ENCODE data around the gene HIVEP3.

The HIVEP3 gene

DNA sequence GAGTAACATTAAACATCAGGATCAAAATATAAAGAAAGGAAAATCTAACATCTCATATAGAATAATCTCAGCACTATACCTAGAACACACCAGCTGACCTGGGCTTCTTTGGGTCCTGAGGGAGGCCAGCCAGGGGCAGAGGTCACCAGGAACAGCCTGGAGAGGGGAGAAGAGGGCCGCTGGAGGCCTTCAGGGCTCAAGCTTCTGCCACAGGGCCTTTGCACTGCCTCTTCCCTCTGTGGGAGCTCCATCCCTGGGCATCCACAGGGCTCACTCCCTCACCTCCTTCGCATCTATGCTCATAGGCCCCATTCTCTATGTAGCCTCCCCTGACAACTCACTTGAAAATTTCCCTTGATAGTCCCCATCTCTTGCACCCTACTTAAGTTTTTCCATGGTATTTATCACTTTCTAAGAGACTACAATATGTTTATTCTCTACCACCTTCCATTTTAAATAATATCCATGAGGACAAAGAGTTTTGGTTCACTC, 73.9 kb downstream of the HIVEP3 start:
- no peak overlapping the region for H3K56ac ChIP-seq (ENCODE audit: low read length)
- H3K18ac ChIP-seq (ENCODE audit: low read length), result no peak overlapping the region
- no peaks in the 10 kb centered on the region for H3K79me1 ChIP-seq (ENCODE audit: low read length)
- H3K4ac ChIP-seq (ENCODE audit: low read depth, low read length), result no peak overlapping the region
- H3K79me2 ChIP-seq (ENCODE audit: control insufficient read depth, insufficient read depth, low read length), result no peaks in the 10 kb centered on the region
- no peak overlapping the region for H3K23ac ChIP-seq (ENCODE audit: low read length)
- H3K4me1 ChIP-seq (ENCODE audit: control insufficient read depth, low read depth, low read length), result peaks cover 4% of the 10 kb centered on the region
- H3K4me2 ChIP-seq (ENCODE audit: low read length), result no peak overlapping the region
- no CpG with 5 or more reads among the region's 2 CpGs for WGBS (ENCODE audit: extremely low coverage, insufficient coverage, low lambda C conversion rate)
- DNase-seq, result no peak
- no peaks in the 10 kb centered on the region for H3K27me3 ChIP-seq (ENCODE audit: insufficient read depth, low read length, poor library complexity)
- no peak overlapping the region for H2AK5ac ChIP-seq (ENCODE audit: low read length)
- no peak overlapping the region for H3K4me3 ChIP-seq (ENCODE audit: low read length)
- H2BK15ac ChIP-seq (replicated peaks; ENCODE audit: low read depth), result no peak overlapping the region
- no peak overlapping the region for H4K5ac ChIP-seq (ENCODE audit: low read length)
- no peak overlapping the region for H3K9ac ChIP-seq (ENCODE audit: low read length)
- H2BK120ac ChIP-seq (ENCODE audit: low read depth, low read length), result no peak overlapping the region
- H4K8ac ChIP-seq (ENCODE audit: low read depth, low read length), result no peak overlapping the region
- no peak overlapping the region for H2BK5ac ChIP-seq (ENCODE audit: low read length)
- no peak overlapping the region for H3K27ac ChIP-seq (ENCODE audit: low read depth, low read length)
- no peaks in the 10 kb centered on the region for H3K36me3 ChIP-seq (ENCODE audit: control insufficient read depth, insufficient read depth, low read length)

DNA sequence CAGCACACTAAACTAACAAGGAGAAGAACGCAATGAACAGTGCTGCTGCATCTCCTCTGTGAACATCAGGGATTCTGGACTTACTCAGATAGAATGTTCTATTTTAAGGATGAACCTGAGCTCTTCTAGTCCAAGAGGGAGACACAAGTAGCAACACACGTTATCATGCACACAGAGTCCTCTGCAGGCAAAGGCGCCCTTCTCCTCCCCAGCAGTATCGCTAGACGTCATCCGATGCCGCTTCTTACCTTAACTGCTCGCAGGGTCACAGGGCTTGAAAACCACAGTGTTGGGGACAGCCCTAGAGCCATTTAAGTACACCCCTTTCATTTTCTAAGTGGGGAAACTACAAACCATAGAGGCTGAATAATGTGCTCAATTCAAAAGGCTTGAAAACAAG, 74.5 kb downstream of the HIVEP3 start:
- H3K9ac ChIP-seq (ENCODE audit: low read length), result no peak overlapping the region
- H2AK5ac ChIP-seq (ENCODE audit: low read length), result no peak overlapping the region
- no peak overlapping the region for H3K4me2 ChIP-seq (ENCODE audit: low read length)
- no peak overlapping the region for H3K4ac ChIP-seq (ENCODE audit: low read depth, low read length)
- H3K27me3 ChIP-seq (ENCODE audit: insufficient read depth, low read length, poor library complexity), result no peaks in the 10 kb centered on the region
- no peaks in the 10 kb centered on the region for H3K79me1 ChIP-seq (ENCODE audit: low read length)
- no peak overlapping the region for H3K18ac ChIP-seq (ENCODE audit: low read length)
- no peak overlapping the region for H2BK120ac ChIP-seq (ENCODE audit: low read depth, low read length)
- no CpG with 5 or more reads among the region's 8 CpGs for WGBS (ENCODE audit: extremely low coverage, insufficient coverage, low lambda C conversion rate)
- H4K8ac ChIP-seq (ENCODE audit: low read depth, low read length), result no peak overlapping the region
- no peak overlapping the region for H2BK15ac ChIP-seq (replicated peaks; ENCODE audit: low read depth)
- no peak overlapping the region for H3K4me3 ChIP-seq (ENCODE audit: low read length)
- no peak overlapping the region for H2BK5ac ChIP-seq (ENCODE audit: low read length)
- H3K27ac ChIP-seq (ENCODE audit: low read depth, low read length), result no peak overlapping the region
- H3K36me3 ChIP-seq (ENCODE audit: control insufficient read depth, insufficient read depth, low read length), result no peaks in the 10 kb centered on the region
- no peak for DNase-seq
- H3K56ac ChIP-seq (ENCODE audit: low read length), result no peak overlapping the region
- H3K79me2 ChIP-seq (ENCODE audit: control insufficient read depth, insufficient read depth, low read length), result no peaks in the 10 kb centered on the region
- H3K23ac ChIP-seq (ENCODE audit: low read length), result no peak overlapping the region
- H3K4me1 ChIP-seq (ENCODE audit: control insufficient read depth, low read depth, low read length), result peaks cover 4% of the 10 kb centered on the region
- no peak overlapping the region for H4K5ac ChIP-seq (ENCODE audit: low read length)

- Histone ChIP-seq H3K23ac (ENCODE audit: low read length) (no peak overlapping the region), H3K18ac (ENCODE audit: low read length) (no peak overlapping the region), H3K4me1 (ENCODE audit: control insufficient read depth, low read depth, low read length) (peaks cover 4% of the 10 kb centered on the region), H4K8ac (ENCODE audit: low read depth, low read length) (no peak overlapping the region), H3K79me2 (ENCODE audit: control insufficient read depth, insufficient read depth, low read length) (no peaks in the 10 kb centered on the region), H3K4me2 (ENCODE audit: low read length) (no peak overlapping the region), H3K27ac (ENCODE audit: low read depth, low read length) (no peak overlapping the region), H3K4me3 (ENCODE audit: low read length) (no peak overlapping the region), H3K9ac (ENCODE audit: low read length) (no peak overlapping the region), H3K36me3 (ENCODE audit: control insufficient read depth, insufficient read depth, low read length) (no peaks in the 10 kb centered on the region), H3K4ac (ENCODE audit: low read depth, low read length) (no peak overlapping the region), H4K5ac (ENCODE audit: low read length) (no peak overlapping the region), H2BK15ac (replicated peaks; ENCODE audit: low read depth) (no peak overlapping the region), H3K79me1 (ENCODE audit: low read length) (no peaks in the 10 kb centered on the region), H2AK5ac (ENCODE audit: low read length) (no peak overlapping the region), H3K27me3 (ENCODE audit: insufficient read depth, low read length, poor library complexity) (no peaks in the 10 kb centered on the region), H2BK5ac (ENCODE audit: low read length) (no peak overlapping the region), H2BK120ac (ENCODE audit: low read depth, low read length) (no peak overlapping the region), H3K56ac (ENCODE audit: low read length) (no peak overlapping the region)
- DNase-seq, result peak; percentile 25
- WGBS (ENCODE audit: extremely low coverage, insufficient coverage, low lambda C conversion rate), result no CpG with 5 or more reads among the region's 11 CpGs
Measured at GRCh38 chr1:41842993-41843755, 75.5 kb downstream of the HIVEP3 start.

DNA sequence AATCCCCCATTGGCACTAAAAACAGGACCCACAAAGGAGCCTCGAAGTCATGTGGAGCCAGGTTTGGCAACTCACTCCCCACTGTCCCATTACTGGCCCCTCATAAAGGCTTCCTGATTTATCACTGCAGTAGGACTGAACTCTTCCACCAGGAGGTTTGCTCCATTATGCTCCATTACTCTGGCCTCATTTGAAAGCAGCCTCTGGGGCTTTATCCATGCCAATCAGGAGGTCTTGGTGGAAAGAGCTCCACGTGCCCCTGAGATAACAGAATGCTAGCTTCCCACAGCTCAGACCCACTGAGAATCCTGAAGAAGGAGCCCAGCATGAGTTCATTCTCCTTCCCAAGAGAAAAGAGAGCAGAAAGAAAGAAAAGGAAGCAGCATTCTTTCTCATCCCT, 76.4 kb downstream of the HIVEP3 start:
- peaks cover 4% of the 10 kb centered on the region for H3K4me1 ChIP-seq (ENCODE audit: control insufficient read depth, low read depth, low read length)
- no peak overlapping the region for H3K56ac ChIP-seq (ENCODE audit: low read length)
- H3K79me2 ChIP-seq (ENCODE audit: control insufficient read depth, insufficient read depth, low read length), result no peaks in the 10 kb centered on the region
- peak overlapping the region; percentile 16 for H3K18ac ChIP-seq (ENCODE audit: low read length)
- no CpG with 5 or more reads among the region's 2 CpGs for WGBS (ENCODE audit: extremely low coverage, insufficient coverage, low lambda C conversion rate)
- H3K4me2 ChIP-seq (ENCODE audit: low read length), result no peak overlapping the region
- no peak overlapping the region for H4K5ac ChIP-seq (ENCODE audit: low read length)
- peak; percentile 20 for DNase-seq
- no peak overlapping the region for H4K8ac ChIP-seq (ENCODE audit: low read depth, low read length)
- no peaks in the 10 kb centered on the region for H3K79me1 ChIP-seq (ENCODE audit: low read length)
- no peak overlapping the region for H3K4ac ChIP-seq (ENCODE audit: low read depth, low read length)
- H3K27ac ChIP-seq (ENCODE audit: low read depth, low read length), result no peak overlapping the region
- no peaks in the 10 kb centered on the region for H3K27me3 ChIP-seq (ENCODE audit: insufficient read depth, low read length, poor library complexity)
- H2BK120ac ChIP-seq (ENCODE audit: low read depth, low read length), result no peak overlapping the region
- no peak overlapping the region for H3K9ac ChIP-seq (ENCODE audit: low read length)
- H2AK5ac ChIP-seq (ENCODE audit: low read length), result no peak overlapping the region
- no peak overlapping the region for H2BK5ac ChIP-seq (ENCODE audit: low read length)
- H3K4me3 ChIP-seq (ENCODE audit: low read length), result no peak overlapping the region
- H2BK15ac ChIP-seq (replicated peaks; ENCODE audit: low read depth), result no peak overlapping the region
- no peaks in the 10 kb centered on the region for H3K36me3 ChIP-seq (ENCODE audit: control insufficient read depth, insufficient read depth, low read length)
- H3K23ac ChIP-seq (ENCODE audit: low read length), result no peak overlapping the region

GRCh38 chr1:41840592-41841246, 78.0 kb downstream of the HIVEP3 start:
- Histone ChIP-seq H4K8ac (ENCODE audit: low read depth, low read length) (no peak overlapping the region), H3K27me3 (ENCODE audit: insufficient read depth, low read length, poor library complexity) (no peaks in the 10 kb centered on the region), H3K4me1 (ENCODE audit: control insufficient read depth, low read depth, low read length) (peaks cover 4% of the 10 kb centered on the region), H3K79me1 (ENCODE audit: low read length) (no peaks in the 10 kb centered on the region), H3K4ac (ENCODE audit: low read depth, low read length) (no peak overlapping the region), H3K79me2 (ENCODE audit: control insufficient read depth, insufficient read depth, low read length) (no peaks in the 10 kb centered on the region), H3K4me3 (ENCODE audit: low read length) (no peak overlapping the region), H3K36me3 (ENCODE audit: control insufficient read depth, insufficient read depth, low read length) (no peaks in the 10 kb centered on the region), H2BK15ac (replicated peaks; ENCODE audit: low read depth) (no peak overlapping the region), H2BK120ac (ENCODE audit: low read depth, low read length) (no peak overlapping the region), H4K5ac (ENCODE audit: low read length) (no peak overlapping the region), H2BK5ac (ENCODE audit: low read length) (no peak overlapping the region), H3K23ac (ENCODE audit: low read length) (no peak overlapping the region), H2AK5ac (ENCODE audit: low read length) (no peak overlapping the region), H3K9ac (ENCODE audit: low read length) (no peak overlapping the region), H3K4me2 (ENCODE audit: low read length) (no peak overlapping the region), H3K27ac (ENCODE audit: low read depth, low read length) (no peak overlapping the region), H3K56ac (ENCODE audit: low read length) (no peak overlapping the region), H3K18ac (ENCODE audit: low read length) (no peak overlapping the region)
- DNase-seq, result no peak
- WGBS (ENCODE audit: extremely low coverage, insufficient coverage, low lambda C conversion rate), result no CpG with 5 or more reads among the region's 8 CpGs
